ENCODE results near the gene HMSD.

- TF ChIP-seq, protein P1, sequence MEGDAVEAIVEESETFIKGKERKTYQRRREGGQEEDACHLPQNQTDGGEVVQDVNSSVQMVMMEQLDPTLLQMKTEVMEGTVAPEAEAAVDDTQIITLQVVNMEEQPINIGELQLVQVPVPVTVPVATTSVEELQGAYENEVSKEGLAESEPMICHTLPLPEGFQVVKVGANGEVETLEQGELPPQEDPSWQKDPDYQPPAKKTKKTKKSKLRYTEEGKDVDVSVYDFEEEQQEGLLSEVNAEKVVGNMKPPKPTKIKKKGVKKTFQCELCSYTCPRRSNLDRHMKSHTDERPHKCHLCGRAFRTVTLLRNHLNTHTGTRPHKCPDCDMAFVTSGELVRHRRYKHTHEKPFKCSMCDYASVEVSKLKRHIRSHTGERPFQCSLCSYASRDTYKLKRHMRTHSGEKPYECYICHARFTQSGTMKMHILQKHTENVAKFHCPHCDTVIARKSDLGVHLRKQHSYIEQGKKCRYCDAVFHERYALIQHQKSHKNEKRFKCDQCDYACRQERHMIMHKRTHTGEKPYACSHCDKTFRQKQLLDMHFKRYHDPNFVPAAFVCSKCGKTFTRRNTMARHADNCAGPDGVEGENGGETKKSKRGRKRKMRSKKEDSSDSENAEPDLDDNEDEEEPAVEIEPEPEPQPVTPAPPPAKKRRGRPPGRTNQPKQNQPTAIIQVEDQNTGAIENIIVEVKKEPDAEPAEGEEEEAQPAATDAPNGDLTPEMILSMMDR (conservative IDR thresholded peaks at IDR 0.05; ENCODE audit: low read depth, low read length): no peak
- TF ChIP-seq POLR2A (IDR thresholded peaks at IDR 0.05; ENCODE audit: low read depth, low read length): no peak
- TF ChIP-seq, protein P2, sequence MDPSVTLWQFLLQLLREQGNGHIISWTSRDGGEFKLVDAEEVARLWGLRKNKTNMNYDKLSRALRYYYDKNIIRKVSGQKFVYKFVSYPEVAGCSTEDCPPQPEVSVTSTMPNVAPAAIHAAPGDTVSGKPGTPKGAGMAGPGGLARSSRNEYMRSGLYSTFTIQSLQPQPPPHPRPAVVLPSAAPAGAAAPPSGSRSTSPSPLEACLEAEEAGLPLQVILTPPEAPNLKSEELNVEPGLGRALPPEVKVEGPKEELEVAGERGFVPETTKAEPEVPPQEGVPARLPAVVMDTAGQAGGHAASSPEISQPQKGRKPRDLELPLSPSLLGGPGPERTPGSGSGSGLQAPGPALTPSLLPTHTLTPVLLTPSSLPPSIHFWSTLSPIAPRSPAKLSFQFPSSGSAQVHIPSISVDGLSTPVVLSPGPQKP (IDR thresholded peaks at IDR 0.05; ENCODE audit: borderline replicate concordance, low read depth, low read length): no peak
- TF ChIP-seq BHLHE40 (IDR thresholded peaks at IDR 0.05; ENCODE audit: low read depth, low read length): no peak
Observed at GRCh38 chr18:63986885-63987284, 37.8 kb downstream of the HMSD start.

Data from IMR-90 (cell line).